GM21526 (cell line): Measurements from ENCODE around the gene TOR3A.
"Not testable (repeated sequence)": the region's sequence is repeated elsewhere in the genome, so short reads cannot be mapped to it uniquely, and the experiment has no call there.

Source experiments
- ATAC-seq: cut with Tn5 transposase; IDR thresholded peaks from one replicate; pipeline ENCODE4 v1.9.1; 2021; ENCODE audit warnings: moderate library complexity; ENCODE audit not compliant: unreplicated experiment, low FRiP score

The TOR3A gene

DNA sequence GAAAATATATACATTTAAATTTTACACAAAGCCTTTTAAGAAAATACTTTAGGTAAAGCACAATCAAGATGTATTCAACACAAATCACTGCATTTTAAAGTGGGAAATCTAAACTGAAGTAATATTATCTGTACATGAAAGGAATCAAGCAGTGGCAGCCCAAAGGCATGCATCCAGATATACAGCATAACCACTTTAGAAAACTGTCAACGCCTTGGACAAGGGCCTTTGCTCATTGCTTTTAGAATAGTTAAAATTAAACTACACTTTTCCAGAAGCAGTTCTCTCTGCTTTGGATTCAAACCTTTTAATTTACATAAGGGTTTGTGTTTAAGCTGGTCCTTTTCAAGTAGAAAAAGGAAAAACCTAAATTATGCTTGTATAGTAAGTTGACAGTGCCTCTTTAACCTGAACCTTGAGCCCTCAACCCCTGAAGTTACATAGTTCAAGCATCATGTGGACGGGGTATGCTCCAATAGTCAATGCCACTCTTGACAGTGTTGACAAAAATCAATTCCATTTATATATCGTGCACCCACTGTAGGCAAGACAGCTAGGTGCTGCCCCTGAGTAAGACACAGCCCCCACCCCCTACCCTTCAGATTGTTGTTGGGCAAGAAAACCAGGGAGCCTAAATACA lies 22.9 kb downstream of the TOR3A start:
- no peak for ATAC-seq

DNA sequence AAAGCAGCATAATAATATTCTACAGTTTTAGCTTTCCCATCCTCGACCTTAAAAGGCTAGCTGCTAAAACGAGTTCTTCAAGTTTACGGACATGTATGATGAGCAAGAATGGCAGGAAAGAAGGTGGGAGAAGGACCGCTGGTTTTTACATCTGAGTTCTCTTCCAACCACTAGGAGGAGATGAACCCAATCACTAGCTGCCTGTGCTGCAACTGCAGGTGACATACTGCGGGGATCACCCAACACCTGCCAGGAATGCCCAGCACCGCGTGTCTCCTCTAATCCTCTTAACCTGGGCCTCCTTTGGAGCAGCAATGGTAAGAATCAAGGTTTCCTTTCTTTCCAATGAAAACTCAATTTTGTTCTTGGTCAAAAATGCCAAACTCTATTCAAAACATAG lies 23.5 kb downstream of the TOR3A start:
- no peak for ATAC-seq

- no peak for ATAC-seq
These were observed 26.1 kb downstream of the TOR3A start for GRCh38 chr1:179107706-179108629.

- ATAC-seq, result no peak
These were observed 26.8 kb downstream of the TOR3A start for GRCh38 chr1:179108644-179109043.

DNA sequence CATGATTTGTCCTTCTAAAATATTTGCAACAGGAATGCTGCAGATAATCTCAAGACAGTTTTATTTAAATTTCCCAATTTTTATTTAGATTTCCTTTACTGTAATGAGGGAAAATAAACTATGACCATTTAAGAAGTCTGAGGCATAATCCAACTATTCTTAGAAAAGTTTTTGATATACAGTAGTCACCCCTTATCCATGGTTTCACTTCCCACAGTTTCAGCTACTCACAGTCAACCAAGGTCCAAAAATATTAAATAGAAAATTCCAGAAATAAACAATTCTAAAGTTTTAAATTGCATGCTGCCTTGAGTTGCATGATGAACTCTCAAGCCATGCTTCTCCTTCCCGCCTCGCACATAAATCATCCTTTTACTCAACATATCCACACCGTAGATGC lies 33.3 kb downstream of the TOR3A start:
- ATAC-seq, result no peak

DNA sequence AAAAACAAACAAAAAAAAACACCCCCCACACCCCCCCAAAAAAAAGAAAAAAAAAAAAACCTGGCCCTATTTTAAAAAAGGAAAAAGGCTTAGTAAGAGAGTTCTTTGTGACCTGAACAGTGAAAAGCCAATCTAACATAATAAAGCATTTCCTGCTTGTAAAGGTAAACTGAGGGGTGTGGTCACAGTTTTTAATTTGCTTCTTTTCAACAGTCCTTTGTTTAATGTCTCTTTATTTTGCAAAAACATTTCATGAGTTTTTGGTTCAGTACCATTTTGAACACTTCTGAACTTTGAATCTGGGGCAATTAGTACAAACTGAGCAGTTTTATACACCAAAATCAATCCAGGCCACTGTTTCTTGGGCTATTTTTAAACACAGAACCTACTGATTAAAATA lies 37.6 kb downstream of the TOR3A start:
- no peak for ATAC-seq

DNA sequence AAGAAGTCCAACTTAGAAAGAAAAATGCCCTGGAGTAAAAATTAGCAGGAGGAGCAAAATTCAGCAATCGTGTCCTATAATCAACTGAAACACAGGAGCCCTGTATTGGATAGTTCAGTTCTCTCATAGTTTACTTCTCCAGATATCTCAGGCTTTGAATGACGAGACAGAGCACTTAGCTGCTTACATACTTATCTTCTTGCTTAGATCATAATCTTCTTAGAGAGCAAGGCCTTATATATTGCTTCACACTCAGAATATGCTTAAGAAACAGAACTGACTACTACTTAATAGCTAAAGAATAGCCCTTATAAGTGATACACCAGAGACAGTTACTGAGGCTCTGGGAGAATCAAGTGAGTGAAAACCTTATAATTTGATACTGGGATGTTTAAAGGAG lies 38.9 kb downstream of the TOR3A start:
- ATAC-seq, result no peak

- ATAC-seq, result no peak
These were observed 39.5 kb downstream of the TOR3A start for GRCh38 chr1:179121159-179121938.

DNA sequence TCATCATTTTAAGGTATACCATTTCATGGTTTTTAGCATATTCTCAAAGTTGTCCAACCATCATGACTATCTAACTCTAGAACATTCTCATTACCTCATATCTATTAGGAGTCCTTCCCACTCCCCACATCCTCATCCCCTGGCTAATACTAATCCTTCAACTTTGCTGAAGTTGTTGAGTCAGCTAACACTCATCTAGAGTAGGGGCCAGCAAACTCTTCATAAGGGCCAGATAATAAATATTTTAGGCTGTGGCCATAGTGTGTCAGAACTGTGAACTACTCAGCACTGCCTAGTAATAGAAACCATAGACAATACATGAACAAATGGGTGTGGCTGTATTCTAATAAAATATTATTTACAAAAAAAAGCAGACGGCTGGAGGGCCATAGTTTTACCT lies 43.0 kb downstream of the TOR3A start:
- no peak for ATAC-seq

- ATAC-seq, result no peak
These were observed 44.6 kb downstream of the TOR3A start for GRCh38 chr1:179126338-179127060.

- no peak for ATAC-seq
These were observed 45.5 kb downstream of the TOR3A start for GRCh38 chr1:179127163-179127895.

DNA sequence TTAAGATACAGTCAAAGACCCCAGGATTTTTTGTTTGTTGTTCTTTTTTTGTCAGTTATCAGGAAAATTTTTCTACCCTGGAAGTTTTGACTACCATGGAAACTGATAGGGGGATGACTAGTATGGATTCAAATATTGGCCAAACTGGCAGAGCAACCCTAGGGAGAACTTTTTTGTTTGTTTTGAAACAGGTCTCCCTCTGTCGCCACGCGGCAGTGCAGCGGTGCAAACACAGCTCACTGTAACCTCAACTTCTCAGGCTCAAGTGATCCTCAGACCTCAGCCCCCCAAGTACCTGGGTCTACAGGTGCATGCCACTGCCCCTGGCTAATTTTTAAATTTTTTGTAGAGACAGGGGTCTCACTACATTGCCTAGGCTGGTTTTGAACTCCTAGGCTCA lies 46.6 kb downstream of the TOR3A start:
- ATAC-seq, result no peak

DNA sequence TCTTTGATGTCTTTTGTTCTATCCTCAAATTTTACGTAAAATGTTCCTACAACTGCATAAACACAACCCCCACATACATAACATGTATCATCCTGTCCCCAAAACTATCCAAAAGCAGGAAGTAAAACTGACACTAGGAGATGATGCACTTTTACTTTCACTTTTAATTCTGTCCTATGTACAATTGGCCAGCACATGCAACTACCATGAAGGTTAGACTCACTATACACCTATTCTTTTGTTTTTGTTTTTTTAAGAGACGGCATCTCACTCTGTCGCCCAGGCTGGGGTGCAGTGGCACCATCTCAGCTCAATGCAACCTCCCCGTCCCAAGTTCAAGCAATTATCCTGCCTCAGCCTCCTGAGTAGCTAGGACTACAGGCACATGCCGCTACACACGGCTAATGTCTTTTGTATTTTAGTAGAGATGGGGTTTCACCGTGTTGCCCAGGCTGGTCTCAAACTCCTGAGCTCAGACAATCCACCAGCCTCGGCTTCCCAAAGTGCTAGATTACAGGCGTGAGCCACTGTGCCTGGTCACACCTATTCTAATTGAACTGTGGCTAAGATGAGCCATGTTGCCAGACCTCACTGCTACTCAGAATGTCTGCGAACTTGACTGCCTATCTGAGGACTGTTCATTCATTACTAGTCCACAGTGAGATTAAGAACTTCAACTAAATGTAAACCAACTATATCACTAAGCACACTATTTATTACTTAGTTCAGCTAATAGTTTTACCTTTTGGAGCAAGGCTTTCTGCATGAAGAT lies 48.0 kb downstream of the TOR3A start:
- peak; percentile 98 for ATAC-seq

- ATAC-seq, result not testable (repeated sequence)
These were observed 53.3 kb downstream of the TOR3A start for GRCh38 chr1:179135168-179135567.

DNA sequence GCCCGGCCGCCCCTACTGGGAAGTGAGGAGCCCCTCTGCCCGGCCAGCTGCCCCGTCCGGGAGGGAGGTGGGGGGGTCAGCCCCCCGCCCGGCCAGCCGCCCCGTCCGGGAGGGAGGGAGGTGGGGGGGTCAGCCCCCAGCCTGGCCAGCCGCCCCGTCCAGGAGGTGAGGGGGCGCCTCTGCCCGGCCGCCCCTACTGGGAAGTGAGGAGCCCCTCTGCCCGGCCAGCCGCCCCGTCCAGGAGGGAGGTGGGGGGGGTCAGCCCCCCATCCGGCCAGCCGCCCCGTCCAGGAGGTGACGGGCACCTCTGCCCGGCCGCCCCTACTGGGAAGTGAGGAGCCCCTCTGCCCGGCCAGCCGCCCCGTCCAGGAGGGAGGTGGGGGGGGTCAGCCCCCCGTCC lies 53.8 kb downstream of the TOR3A start:
- ATAC-seq, result not testable (repeated sequence)

DNA sequence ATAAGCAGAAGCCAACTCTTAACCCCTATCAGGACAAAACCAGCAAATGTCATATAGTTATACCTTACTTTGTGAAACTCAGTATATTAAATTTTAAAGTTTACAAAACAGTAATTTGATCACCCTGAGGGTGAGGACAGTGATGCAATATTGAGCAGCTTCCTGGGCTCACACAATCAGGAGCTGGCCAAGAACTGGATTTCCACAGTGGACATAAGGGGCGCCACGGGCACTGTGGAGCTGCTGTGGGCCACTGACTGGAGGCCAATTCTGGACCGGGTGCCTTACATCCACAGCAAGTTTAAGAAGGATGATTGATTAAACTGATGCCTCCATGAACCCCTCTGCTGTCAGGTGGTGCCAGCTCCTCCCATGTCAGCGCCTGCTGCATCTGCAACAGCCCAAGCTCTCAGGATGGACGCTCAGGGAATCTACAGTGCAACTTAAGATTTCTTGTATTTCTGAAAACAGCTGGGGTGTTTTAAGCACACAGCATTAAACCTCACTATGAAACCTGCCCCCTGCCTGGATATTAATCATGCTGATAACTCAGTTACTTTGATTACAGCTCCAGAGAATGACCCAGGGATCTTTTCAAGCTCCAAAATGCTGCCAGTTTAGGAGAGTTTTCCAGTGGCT lies 55.9 kb downstream of the TOR3A start:
- no peak for ATAC-seq

- not testable (repeated sequence) for ATAC-seq
These were observed 56.9 kb downstream of the TOR3A start for GRCh38 chr1:179138755-179139154.

GRCh38 chr1:179141592-179142251 lies 59.9 kb downstream of the TOR3A start:
- ATAC-seq, result no peak
